Measurements from ENCODE around the gene FARP1. TPM values are rescaled to one million over a fixed set of nuclear protein-coding genes. Genes with fewer than 3 reads are reported as not detected.
A peak's percentile ranks its signal among the peaks of the same experiment; 100 is the strongest.

FARP1 gene
- total RNA-seq, 5 donors from 2014 or later (not counting 1 experiment from before 2014, with no cell fraction given): 0.51 to 2.0 (median 1.0) TPM

DNA sequence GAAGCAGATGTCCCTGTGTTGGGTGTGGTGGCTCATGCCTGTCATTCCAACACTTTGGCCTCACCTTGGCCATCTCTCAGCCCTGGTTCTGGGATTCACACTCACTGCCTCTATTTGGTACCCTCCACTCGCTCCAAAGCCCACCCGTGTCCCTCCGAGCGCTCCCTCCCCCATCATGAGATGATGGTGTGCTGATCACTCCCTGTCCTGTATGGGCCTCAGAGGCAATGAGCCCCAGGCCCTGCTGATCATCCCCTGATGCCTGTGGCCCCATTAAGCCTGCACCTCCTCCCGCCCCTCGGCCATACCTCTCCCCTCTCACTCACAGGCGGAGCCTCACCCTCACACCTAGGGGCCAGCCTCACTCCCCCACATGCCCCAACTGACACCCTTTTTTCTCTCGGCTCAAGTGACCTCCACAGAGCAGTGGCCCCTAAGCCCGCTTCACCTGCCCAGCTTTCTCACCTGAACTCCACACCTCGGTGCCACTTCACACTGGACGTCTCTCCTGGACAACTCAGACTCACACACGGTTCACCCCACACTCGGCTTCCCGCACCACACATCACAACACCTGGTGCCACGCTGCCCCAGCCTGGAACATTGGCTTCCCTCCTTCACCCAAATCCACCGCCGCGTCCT lies 319.5 kb downstream of the FARP1 start:
- Histone ChIP-seq H3K27me3 (replicated peaks in 1 of 2; ENCODE audit: control insufficient read depth in 2 of 2, extremely low read depth in 1 of 2, insufficient read depth in 2 of 2, low read length in 1 of 2) (no peaks in the 10 kb centered on the region), H3K4me1 (ENCODE audit: control insufficient read depth in 1 of 2, extremely low read depth in 1 of 2, insufficient read depth in 2 of 2, low read length in 2 of 2) (no peaks in the 10 kb centered on the region), H3K27ac (ENCODE audit: low read length) (no peak overlapping the region), H3K9me3 (no peaks in the 10 kb centered on the region), H3K4me3 (ENCODE audit: control insufficient read depth in 1 of 2, extremely low read depth in 1 of 2, low read length in 1 of 2) (no peak overlapping the region), H3K36me3 (ENCODE audit: control insufficient read depth in 2 of 2, extremely low read depth in 1 of 2, insufficient read depth in 1 of 2, low read length in 1 of 2) (peaks cover 7 to 88% of the 10 kb centered on the region in 2 donors)
- peak overlapping the region in 1 of 2 donors; percentile 64 for H3K27ac Mint-ChIP-seq
- WGBS (ENCODE audit: insufficient coverage): 94% methylated on average over 18 of the region's 18 CpGs
- H3K27me3 Mint-ChIP-seq: no peaks in the 10 kb centered on the region
- DNase-seq (no peak), ATAC-seq (replicated peaks in 1 of 4) (no peak)
- CTCF ChIA-PET: no interaction called here
- H3K4me3 Mint-ChIP-seq: no peak overlapping the region
- H3K9me3 Mint-ChIP-seq: no peaks in the 10 kb centered on the region
- POLR2A ChIA-PET: no interaction called here
- peaks cover 8 to 20% (median 15%) of the 10 kb centered on the region in 3 donors for H3K4me1 Mint-ChIP-seq
- H3K36me3 Mint-ChIP-seq: peaks cover 52% of the 10 kb centered on the region

DNA sequence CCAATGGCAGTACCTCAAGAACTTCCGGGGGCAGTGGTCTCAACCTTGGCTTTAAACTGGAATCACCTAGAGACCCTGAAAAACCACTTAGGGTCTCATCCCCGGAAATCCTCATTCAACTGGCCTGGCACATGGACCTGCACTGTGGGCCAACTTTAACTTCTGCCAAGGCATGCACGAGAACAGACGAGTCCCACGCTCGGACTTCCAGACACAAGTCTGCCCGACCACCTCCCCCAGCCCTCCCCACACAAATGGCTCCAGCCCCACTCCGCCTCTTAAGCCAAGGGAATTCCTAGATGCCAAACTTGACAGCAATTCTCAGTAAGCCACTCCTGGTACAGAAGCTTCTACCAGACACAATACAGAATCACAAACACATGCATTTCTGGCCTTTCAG lies 320.1 kb downstream of the FARP1 start:
- no peak overlapping the region for H3K4me3 ChIP-seq (ENCODE audit: control insufficient read depth in 1 of 2, extremely low read depth in 1 of 2, low read length in 1 of 2)
- H3K27me3 Mint-ChIP-seq: no peaks in the 10 kb centered on the region
- no peaks in the 10 kb centered on the region for H3K9me3 Mint-ChIP-seq
- peaks cover 53% of the 10 kb centered on the region for H3K36me3 Mint-ChIP-seq
- peaks cover 8 to 20% (median 20%) of the 10 kb centered on the region in 3 donors for H3K4me1 Mint-ChIP-seq
- WGBS (ENCODE audit: insufficient coverage): 100% methylated on average over 8 of the region's 8 CpGs
- DNase-seq: no peak
- no peak for ATAC-seq (replicated peaks in 1 of 4)
- no peaks in the 10 kb centered on the region for H3K9me3 ChIP-seq
- POLR2A ChIA-PET: no interaction called here
- H3K27ac ChIP-seq (ENCODE audit: low read length): no peak overlapping the region
- H3K27ac Mint-ChIP-seq: peak overlapping the region; percentile 36 to 64
- peaks cover 7 to 89% of the 10 kb centered on the region in 2 donors for H3K36me3 ChIP-seq (ENCODE audit: control insufficient read depth in 2 of 2, extremely low read depth in 1 of 2, insufficient read depth in 1 of 2, low read length in 1 of 2)
- CTCF ChIA-PET: no interaction called here
- H3K4me3 Mint-ChIP-seq: no peak overlapping the region
- no peaks in the 10 kb centered on the region for H3K4me1 ChIP-seq (ENCODE audit: control insufficient read depth in 1 of 2, extremely low read depth in 1 of 2, insufficient read depth in 2 of 2, low read length in 2 of 2)
- no peaks in the 10 kb centered on the region for H3K27me3 ChIP-seq (replicated peaks in 1 of 2; ENCODE audit: control insufficient read depth in 2 of 2, extremely low read depth in 1 of 2, insufficient read depth in 2 of 2, low read length in 1 of 2)

DNA sequence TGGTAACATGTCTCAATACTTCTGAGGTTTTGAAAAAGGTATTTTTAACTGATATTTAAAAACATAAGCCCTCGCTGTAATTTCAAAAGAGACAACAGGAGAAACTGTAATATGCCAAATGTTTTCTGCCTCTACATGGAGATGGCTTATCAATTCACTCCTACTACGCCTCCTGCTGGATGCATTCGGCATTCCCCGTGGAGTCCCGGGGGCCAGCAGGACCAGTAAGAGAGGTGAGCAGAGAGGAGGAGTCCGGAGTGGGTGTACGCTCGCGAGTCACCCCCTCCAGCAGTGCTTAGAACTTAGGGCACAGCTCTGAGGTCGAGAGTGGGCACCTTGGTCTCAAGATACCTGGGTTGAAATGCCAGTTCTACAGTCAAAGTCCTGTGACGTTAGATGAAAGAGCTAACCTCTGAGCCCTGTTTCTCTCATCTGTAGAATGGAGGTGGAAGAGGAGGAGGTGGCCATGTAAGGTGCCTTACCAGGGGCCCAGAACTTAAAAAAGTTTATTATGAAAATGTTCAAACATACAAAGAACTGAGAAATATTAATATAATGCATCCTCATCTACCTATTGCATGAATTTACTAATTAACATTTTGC lies 323.8 kb downstream of the FARP1 start:
- peak in 15 of 35 experiments; percentile 19 to 53 (median 28) for DNase-seq
- Mint-ChIP-seq H3K4me3 (no peak overlapping the region), H3K9me3 (no peaks in the 10 kb centered on the region), H3K27ac (no peak overlapping the region), H3K36me3 (peaks cover 46% of the 10 kb centered on the region), H3K27me3 (no peaks in the 10 kb centered on the region), H3K4me1 (peaks cover 19 to 31% (median 28%) of the 10 kb centered on the region in 3 donors)
- POLR2A ChIA-PET: no interaction called here
- ATAC-seq (replicated peaks in 1 of 4): peak in 2 of 4 experiments; percentile 54
- Histone ChIP-seq H3K4me3 (ENCODE audit: control insufficient read depth in 1 of 2, extremely low read depth in 1 of 2, low read length in 1 of 2) (no peak overlapping the region), H3K36me3 (ENCODE audit: control insufficient read depth in 2 of 2, extremely low read depth in 1 of 2, insufficient read depth in 1 of 2, low read length in 1 of 2) (peaks cover 3 to 72% of the 10 kb centered on the region in 2 donors), H3K27ac (ENCODE audit: low read length) (no peak overlapping the region), H3K4me1 (ENCODE audit: control insufficient read depth in 1 of 2, extremely low read depth in 1 of 2, insufficient read depth in 2 of 2, low read length in 2 of 2) (peaks cover 0 to 2% of the 10 kb centered on the region in 2 experiments), H3K27me3 (replicated peaks in 1 of 2; ENCODE audit: control insufficient read depth in 2 of 2, extremely low read depth in 1 of 2, insufficient read depth in 2 of 2, low read length in 1 of 2) (no peaks in the 10 kb centered on the region), H3K9me3 (no peaks in the 10 kb centered on the region)
- CTCF ChIA-PET: interaction anchor here in 1 of 2 donors (1.1 kb wide), 1 partner anchor 21 kb away, joined by 4 read pairs; no protein-coding TSS in a partner anchor
- WGBS (ENCODE audit: insufficient coverage): 86% methylated on average over 6 of the region's 11 CpGs

DNA sequence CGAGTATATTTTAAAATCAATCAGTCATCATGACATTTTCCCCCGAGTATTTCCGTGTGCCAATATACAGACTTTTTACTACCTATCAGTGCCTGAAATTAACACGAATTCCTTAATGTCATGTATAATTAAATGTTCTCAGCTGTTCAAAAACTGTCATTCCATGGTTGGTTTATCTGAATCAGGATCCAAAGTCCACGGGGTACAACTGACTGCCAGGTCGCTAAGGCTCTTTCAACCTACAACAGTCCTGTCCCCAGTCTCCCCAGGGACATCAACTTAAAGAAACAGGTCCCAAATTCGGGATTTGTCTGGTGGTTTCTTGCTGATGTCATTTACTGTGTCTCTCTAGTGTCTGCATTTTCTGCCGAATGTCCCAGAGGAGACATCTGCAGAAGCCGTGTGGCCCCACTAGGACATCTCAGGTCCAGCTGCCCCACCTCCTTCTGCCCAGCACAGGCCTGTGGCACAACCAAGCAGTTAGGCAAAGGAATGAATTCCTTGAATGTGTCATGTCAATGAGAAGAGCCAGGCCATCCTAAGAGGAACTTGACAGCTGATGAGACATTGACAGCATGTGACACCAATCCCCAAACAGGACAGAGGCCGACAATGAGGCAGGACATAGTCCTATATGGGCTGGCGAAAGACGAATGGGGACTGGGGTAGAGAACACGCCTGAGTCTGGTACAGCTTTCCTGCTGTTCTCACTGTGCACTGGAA lies 324.5 kb downstream of the FARP1 start:
- Histone ChIP-seq H3K36me3 (ENCODE audit: control insufficient read depth in 2 of 2, extremely low read depth in 1 of 2, insufficient read depth in 1 of 2, low read length in 1 of 2) (peaks cover 3 to 73% of the 10 kb centered on the region in 2 donors), H3K27ac (ENCODE audit: low read length) (no peak overlapping the region), H3K4me1 (ENCODE audit: control insufficient read depth in 1 of 2, extremely low read depth in 1 of 2, insufficient read depth in 2 of 2, low read length in 2 of 2) (peaks cover 0 to 2% of the 10 kb centered on the region in 2 experiments), H3K27me3 (replicated peaks in 1 of 2; ENCODE audit: control insufficient read depth in 2 of 2, extremely low read depth in 1 of 2, insufficient read depth in 2 of 2, low read length in 1 of 2) (no peaks in the 10 kb centered on the region), H3K4me3 (ENCODE audit: control insufficient read depth in 1 of 2, extremely low read depth in 1 of 2, low read length in 1 of 2) (no peak overlapping the region), H3K9me3 (no peaks in the 10 kb centered on the region)
- ATAC-seq (replicated peaks in 1 of 4) (no peak), DNase-seq (no peak)
- Mint-ChIP-seq H3K36me3 (peaks cover 49% of the 10 kb centered on the region), H3K27me3 (no peaks in the 10 kb centered on the region), H3K4me1 (peaks cover 23 to 35% (median 31%) of the 10 kb centered on the region in 3 donors), H3K4me3 (no peak overlapping the region), H3K9me3 (no peaks in the 10 kb centered on the region), H3K27ac (no peak overlapping the region)
- CTCF ChIA-PET: interaction anchor here in 1 of 2 donors (1.1 kb wide), 1 partner anchor 22 kb away, joined by 4 read pairs; no protein-coding TSS in a partner anchor
- POLR2A ChIA-PET: no interaction called here
- WGBS (ENCODE audit: insufficient coverage): 94% methylated on average over 8 of the region's 13 CpGs

DNA sequence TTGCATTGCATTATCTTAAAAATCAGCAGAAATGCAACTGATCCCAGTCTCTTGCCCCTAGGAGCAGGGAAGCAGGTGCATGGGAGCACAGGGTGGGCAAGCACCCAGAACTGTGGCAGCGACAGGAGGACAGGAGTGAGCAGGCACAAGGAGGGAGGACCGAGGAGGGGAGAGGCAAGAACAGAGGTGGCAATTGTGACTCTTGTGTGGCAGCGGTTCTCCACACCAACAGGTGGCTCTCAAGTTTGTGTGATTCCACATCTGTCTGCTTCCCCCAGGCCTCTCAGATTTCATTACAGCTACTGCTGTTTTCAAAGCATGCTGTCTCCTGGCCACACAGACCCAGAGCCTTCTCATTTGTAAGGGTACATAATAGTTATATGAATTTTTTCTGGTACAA lies 325.5 kb downstream of the FARP1 start:
- ChIA-PET POLR2A (no interaction called here), CTCF (no interaction called here)
- no peak overlapping the region for H3K27ac ChIP-seq (ENCODE audit: low read length)
- no peaks in the 10 kb centered on the region for H3K27me3 ChIP-seq (replicated peaks in 1 of 2; ENCODE audit: control insufficient read depth in 2 of 2, extremely low read depth in 1 of 2, insufficient read depth in 2 of 2, low read length in 1 of 2)
- Mint-ChIP-seq H3K4me3 (no peak overlapping the region), H3K4me1 (peaks cover 27 to 34% (median 30%) of the 10 kb centered on the region in 3 donors), H3K9me3 (no peaks in the 10 kb centered on the region), H3K27ac (peak overlapping the region; percentile 14 to 44), H3K27me3 (no peaks in the 10 kb centered on the region), H3K36me3 (peaks cover 49% of the 10 kb centered on the region)
- WGBS (ENCODE audit: insufficient coverage): no CpG with 5 or more reads among the region's 3 CpGs
- no peak for DNase-seq
- H3K4me3 ChIP-seq (ENCODE audit: control insufficient read depth in 1 of 2, extremely low read depth in 1 of 2, low read length in 1 of 2): no peak overlapping the region
- no peak for ATAC-seq (replicated peaks in 1 of 4)
- peaks cover 7 to 65% of the 10 kb centered on the region in 2 donors for H3K36me3 ChIP-seq (ENCODE audit: control insufficient read depth in 2 of 2, extremely low read depth in 1 of 2, insufficient read depth in 1 of 2, low read length in 1 of 2)
- H3K4me1 ChIP-seq (ENCODE audit: control insufficient read depth in 1 of 2, extremely low read depth in 1 of 2, insufficient read depth in 2 of 2, low read length in 2 of 2): peaks cover 0 to 2% of the 10 kb centered on the region in 2 experiments
- no peaks in the 10 kb centered on the region for H3K9me3 ChIP-seq

DNA sequence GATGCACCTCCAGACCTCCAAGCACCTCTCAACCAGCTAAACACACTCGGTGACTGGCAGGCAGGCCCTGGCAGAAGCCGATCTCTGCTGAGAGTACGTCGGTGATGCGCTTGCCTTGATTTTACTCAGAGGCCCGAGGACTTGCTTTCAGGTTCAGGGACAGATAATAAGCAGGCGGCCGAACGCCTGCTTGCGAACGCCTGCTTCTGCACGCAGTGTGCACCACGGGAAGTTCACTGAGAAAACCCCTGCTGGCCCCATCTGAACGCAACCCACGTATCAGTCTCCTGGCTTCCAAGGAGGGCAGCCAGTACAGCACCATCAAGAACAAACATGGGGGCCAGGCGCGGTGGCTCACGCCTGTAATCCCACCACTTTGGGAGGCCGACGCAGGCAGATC lies 326.0 kb downstream of the FARP1 start:
- H3K9me3 Mint-ChIP-seq: no peaks in the 10 kb centered on the region
- DNase-seq (no peak), ATAC-seq (replicated peaks in 1 of 4) (no peak)
- no peak overlapping the region for H3K27ac ChIP-seq (ENCODE audit: low read length)
- ChIA-PET CTCF (interaction anchor here in 1 of 2 donors (0.7 kb wide), 1 partner anchor 196 kb away, joined by 4 read pairs; no protein-coding TSS in a partner anchor), POLR2A (no interaction called here)
- H3K27me3 Mint-ChIP-seq: no peaks in the 10 kb centered on the region
- whole genome bisulfite sequencing (ENCODE audit: insufficient coverage): 97% methylated on average over 18 of the region's 20 CpGs
- no peaks in the 10 kb centered on the region for H3K9me3 ChIP-seq
- peaks cover 48% of the 10 kb centered on the region for H3K36me3 Mint-ChIP-seq
- H3K4me3 ChIP-seq (ENCODE audit: control insufficient read depth in 1 of 2, extremely low read depth in 1 of 2, low read length in 1 of 2): no peak overlapping the region
- H3K4me3 Mint-ChIP-seq: no peak overlapping the region
- H3K4me1 ChIP-seq (ENCODE audit: control insufficient read depth in 1 of 2, extremely low read depth in 1 of 2, insufficient read depth in 2 of 2, low read length in 2 of 2): peaks cover 0 to 5% of the 10 kb centered on the region in 2 experiments
- peaks cover 26 to 36% (median 27%) of the 10 kb centered on the region in 3 donors for H3K4me1 Mint-ChIP-seq
- peak overlapping the region; percentile 44 to 69 for H3K27ac Mint-ChIP-seq
- H3K36me3 ChIP-seq (ENCODE audit: control insufficient read depth in 2 of 2, extremely low read depth in 1 of 2, insufficient read depth in 1 of 2, low read length in 1 of 2): peaks cover 7 to 65% of the 10 kb centered on the region in 2 donors
- H3K27me3 ChIP-seq (replicated peaks in 1 of 2; ENCODE audit: control insufficient read depth in 2 of 2, extremely low read depth in 1 of 2, insufficient read depth in 2 of 2, low read length in 1 of 2): no peaks in the 10 kb centered on the region

All from T-cell (primary cell).